Left lung (tissue), 10 donors: Measurements from ENCODE around the gene TEX54. TPM values are rescaled to one million over a fixed set of nuclear protein-coding genes. Genes with fewer than 3 reads are reported as not detected.
A peak's percentile ranks its signal among the peaks of the same experiment; 100 is the strongest.

Source experiments
- ATAC-seq: fragments of 200-7000 bp; cut with Tn5 transposase; one replicate; pipeline ENCODE4 v1.9.1; 2020; ENCODE audit warnings: moderate library complexity
- DNase-seq, 4 donors: peaks; one replicate each; pipeline ENCODE4 v3.0.0-alpha.2; 2013 to 2020
- H3K27ac ChIP-seq, 2 donors: fragments of 200-600 bp; sonication (generic) in 1 of 2; one replicate each; pipeline versions ENCODE4 v1.5.0 to v1.8.0; 2020 to 2021
- H3K27me3 ChIP-seq, 2 donors: fragments of 200-600 bp; sonication (generic) in 1 of 2; one replicate each; pipeline versions ENCODE4 v1.5.0 to v1.8.0; 2020 to 2021
- H3K36me3 ChIP-seq, 2 donors: fragments of 200-600 bp; sonication (generic) in 1 of 2; one replicate each; pipeline versions ENCODE4 v1.5.0 to v1.8.0; 2020 to 2021
- H3K4me1 ChIP-seq, 2 donors: fragments of 200-600 bp; one replicate each; pipeline ENCODE4 v1.8.0; 2021
- H3K4me3 ChIP-seq, 2 donors: fragments of 200-600 bp; sonication (generic) in 1 of 2; one replicate each; pipeline versions ENCODE4 v1.5.0 to v1.8.0; 2020 to 2021; ENCODE audit warnings: mild to moderate bottlenecking in 1 of 2
- H3K9me3 ChIP-seq, 2 donors: fragments of 200-600 bp; sonication (generic) in 1 of 2; one replicate each; pipeline versions ENCODE4 v1.5.0 to v1.8.0; 2020 to 2021
- CTCF ChIP-seq, 2 donors: fragments of 200-600 bp; sonication (generic) in 1 of 2; IDR thresholded peaks; one replicate each; pipeline versions ENCODE4 v1.5.0 to v1.8.0; 2021; ENCODE audit warnings: antibody characterized with exemption in 2 of 2
- intact Hi-C, 2 donors: fragments of 100-400 bp; cut with DNase I; formaldehyde crosslinking; loops; one replicate each; pipeline versions ENCODE4 v1.11.2 to v1.14.2; 2022
- polyA plus RNA-seq, 6 donors: library from polyadenylated mRNA; unstranded; fragments of 120-200 nt; gene quantifications; one replicate each; pipeline ENCODE4 v1.2.1, GENCODE V29; 2013; ENCODE audit not compliant: insufficient read length in 6 of 6
- total RNA-seq, 2 donors: library from RNA; stranded (reverse); fragmentation: NEBNext Ultra II Directional; extraction: Animal tissue kit (Norgen Biotek cat#: 25700); gene quantifications; one replicate each; pipeline ENCODE4 v1.2.1, GENCODE V29; 2021
- donor health status: DM: no; HTN: yes; CAD: no.
- donor health status: DM: no; HTN: no; CAD: no.

Gene TEX54
- total and polyA plus RNA-seq, 8 donors = 0.36 to 0.69 TPM; not detected in 6

GRCh38 chr11:62857541-62857982 is 24.9 kb upstream of the TEX54 start:
- H3K4me3 ChIP-seq = peak overlapping the region in 1 of 2 donors; percentile 81
- H3K27ac ChIP-seq = no peak overlapping the region
- no peak for TF ChIP-seq CTCF (IDR thresholded peaks at IDR 0.05)
- H3K27me3 ChIP-seq = no peaks in the 10 kb centered on the region
- peaks cover 0 to 23% of the 10 kb centered on the region in 2 donors for H3K36me3 ChIP-seq
- ATAC-seq (no peak), DNase-seq (no peak)
- no peaks in the 10 kb centered on the region for H3K9me3 ChIP-seq
- peaks cover 17 to 49% of the 10 kb centered on the region in 2 donors for H3K4me1 ChIP-seq
- intact Hi-C loops = loop anchor here in 1 of 2 donors (10.0 kb wide), 1 partner anchor 63 kb away; the partner anchor contains the start of gene TMEM223

- DNase-seq (no peak), ATAC-seq (peak; percentile 6)
- Histone ChIP-seq H3K4me3 (peak overlapping the region; percentile 65 to 81), H3K36me3 (peaks cover 4 to 34% of the 10 kb centered on the region in 2 donors), H3K9me3 (no peaks in the 10 kb centered on the region), H3K27ac (peak overlapping the region; percentile 45 to 82), H3K4me1 (peaks cover 17 to 59% of the 10 kb centered on the region in 2 donors), H3K27me3 (no peaks in the 10 kb centered on the region)
- intact Hi-C loops = loop anchor here in 1 of 2 donors (10.0 kb wide), 1 partner anchor 62 kb away; the partner anchor contains the start of gene TMEM223
- TF ChIP-seq CTCF (IDR thresholded peaks at IDR 0.05) = no peak
These were observed 23.8 kb upstream of the TEX54 start for GRCh38 chr11:62856333-62856895.

DNA sequence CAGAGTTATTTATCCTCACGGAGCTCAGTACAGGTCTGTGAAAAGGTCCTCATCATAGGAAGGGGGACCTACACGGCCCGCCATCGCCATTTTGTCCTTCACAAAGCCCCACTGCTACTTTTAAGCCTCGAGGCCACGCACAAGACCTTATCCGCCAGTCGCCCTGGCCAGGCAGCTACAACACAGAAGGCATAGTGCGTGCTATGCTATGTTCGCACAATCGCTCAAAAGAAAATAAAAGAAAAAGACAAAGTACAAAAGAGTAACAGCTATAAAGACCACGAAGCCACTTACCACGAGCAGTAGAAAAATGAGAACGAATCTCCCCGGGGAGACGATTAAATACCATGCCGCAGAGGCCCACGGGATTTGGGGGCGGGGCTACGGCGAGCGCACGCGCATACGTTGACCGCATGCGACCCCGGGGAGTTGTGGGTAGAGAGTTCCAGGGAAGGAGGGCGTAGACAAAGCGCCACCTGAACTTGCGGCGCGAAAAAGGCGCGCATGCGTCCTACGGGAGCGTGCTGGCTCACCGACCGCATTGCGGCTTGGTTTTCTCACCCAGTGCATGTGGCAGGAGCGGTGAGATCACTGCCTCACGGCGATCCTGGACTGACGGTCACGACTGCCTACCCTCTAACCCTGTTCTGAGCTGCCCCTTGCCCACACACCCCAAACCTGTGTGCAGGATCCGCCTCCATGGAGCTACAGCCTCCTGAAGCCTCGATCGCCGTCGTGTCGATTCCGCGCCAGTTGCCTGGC is 23.1 kb upstream of the TEX54 start:
- intact Hi-C loops = loop anchor here in 1 of 2 donors (10.0 kb wide), 1 partner anchor 61 kb away; the partner anchor contains the start of gene TMEM223
- DNase-seq = peak; percentile 97 to 99 (median 98)
- H3K9me3 ChIP-seq = no peaks in the 10 kb centered on the region
- H3K4me3 ChIP-seq = peak overlapping the region; percentile 65 to 81
- H3K36me3 ChIP-seq = peaks cover 4 to 39% of the 10 kb centered on the region in 2 donors
- ATAC-seq = peak; percentile 98
- no peak for TF ChIP-seq CTCF (IDR thresholded peaks at IDR 0.05)
- peak overlapping the region; percentile 45 to 82 for H3K27ac ChIP-seq
- no peaks in the 10 kb centered on the region for H3K27me3 ChIP-seq
- peaks cover 17 to 63% of the 10 kb centered on the region in 2 donors for H3K4me1 ChIP-seq

- no peak for ATAC-seq
- no peak for DNase-seq
- H3K9me3 ChIP-seq = no peaks in the 10 kb centered on the region
- peaks cover 4 to 39% of the 10 kb centered on the region in 2 donors for H3K36me3 ChIP-seq
- peak overlapping the region; percentile 65 to 81 for H3K4me3 ChIP-seq
- H3K27me3 ChIP-seq = no peaks in the 10 kb centered on the region
- intact Hi-C loops = loop anchor here in 1 of 2 donors (10.0 kb wide), 1 partner anchor 60 kb away; the partner anchor contains the start of gene TMEM223
- TF ChIP-seq CTCF (IDR thresholded peaks at IDR 0.05) = no peak
- peaks cover 17 to 63% of the 10 kb centered on the region in 2 donors for H3K4me1 ChIP-seq
- peak overlapping the region; percentile 45 to 82 for H3K27ac ChIP-seq
These were observed 22.4 kb upstream of the TEX54 start for GRCh38 chr11:62854825-62855570.
